H4 (cell line): ENCODE results near the gene SPATA2. TPM values are rescaled to one million over a fixed set of nuclear protein-coding genes. Genes with fewer than 3 reads are reported as not detected.
"Not testable (repeated sequence)": the region's sequence is repeated elsewhere in the genome, so short reads cannot be mapped to it uniquely, and the experiment has no call there.

Source experiments
- DNase-seq: peaks from one replicate; pipeline ENCODE4 v3.0.0-alpha.2; 2015; ENCODE audit warnings: low spot score
- total RNA-seq: library from RNA; depleted of rRNA; stranded (reverse); fragments of >200 nt; shearing (Covaris generic); gene quantifications from 2 replicates; pipeline ENCODE4 v1.2.3, GENCODE V29; 2014

Gene SPATA2
- total RNA-seq, 1 experiment from 2014 or later, result 3.2 TPM

- no peak for DNase-seq
Observed at GRCh38 chr20:49904440-49905214, 10.7 kb downstream of the SPATA2 start.

- DNase-seq, result no peak
Observed at GRCh38 chr20:49901588-49901987, 13.7 kb downstream of the SPATA2 start.

GRCh38 chr20:49899541-49900383, 15.6 kb downstream of the SPATA2 start:
- DNase-seq, result no peak

- no peak for DNase-seq
Observed at GRCh38 chr20:49896204-49896603, 19.1 kb downstream of the SPATA2 start.

- DNase-seq, result not testable (repeated sequence)
Observed at GRCh38 chr20:49895474-49896093, 19.7 kb downstream of the SPATA2 start.

GRCh38 chr20:49894073-49894470, 21.3 kb downstream of the SPATA2 start:
- DNase-seq, result no peak

GRCh38 chr20:49893242-49894072, 21.9 kb downstream of the SPATA2 start:
- DNase-seq, result no peak

- no peak for DNase-seq
Observed at GRCh38 chr20:49892817-49893216, 22.5 kb downstream of the SPATA2 start.

GRCh38 chr20:49892260-49892659, 23.1 kb downstream of the SPATA2 start:
- no peak for DNase-seq

GRCh38 chr20:49891476-49892110, 23.7 kb downstream of the SPATA2 start:
- DNase-seq, result no peak

- no peak for DNase-seq
Observed at GRCh38 chr20:49890471-49891361, 24.6 kb downstream of the SPATA2 start.

GRCh38 chr20:49889935-49890333, 25.4 kb downstream of the SPATA2 start:
- no peak for DNase-seq

GRCh38 chr20:49889001-49889934, 26.1 kb downstream of the SPATA2 start:
- no peak for DNase-seq

- peak; percentile 25 for DNase-seq
Observed at GRCh38 chr20:49888212-49889000, 26.9 kb downstream of the SPATA2 start.

GRCh38 chr20:49887251-49888211, 27.8 kb downstream of the SPATA2 start:
- DNase-seq, result no peak

- DNase-seq, result no peak
Observed at GRCh38 chr20:49886571-49887213, 28.6 kb downstream of the SPATA2 start.
